HG02588 (cell line): ENCODE measurements around the gene PRPF8.
A peak's percentile ranks its signal among the peaks of the same experiment; 100 is the strongest.

Source experiments
- ATAC-seq: cut with Tn5 transposase; IDR thresholded peaks from one replicate; pipeline ENCODE4 v1.9.1; 2021; ENCODE audit warnings: mild to moderate bottlenecking, moderate library complexity; ENCODE audit not compliant: unreplicated experiment

PRPF8 gene

DNA sequence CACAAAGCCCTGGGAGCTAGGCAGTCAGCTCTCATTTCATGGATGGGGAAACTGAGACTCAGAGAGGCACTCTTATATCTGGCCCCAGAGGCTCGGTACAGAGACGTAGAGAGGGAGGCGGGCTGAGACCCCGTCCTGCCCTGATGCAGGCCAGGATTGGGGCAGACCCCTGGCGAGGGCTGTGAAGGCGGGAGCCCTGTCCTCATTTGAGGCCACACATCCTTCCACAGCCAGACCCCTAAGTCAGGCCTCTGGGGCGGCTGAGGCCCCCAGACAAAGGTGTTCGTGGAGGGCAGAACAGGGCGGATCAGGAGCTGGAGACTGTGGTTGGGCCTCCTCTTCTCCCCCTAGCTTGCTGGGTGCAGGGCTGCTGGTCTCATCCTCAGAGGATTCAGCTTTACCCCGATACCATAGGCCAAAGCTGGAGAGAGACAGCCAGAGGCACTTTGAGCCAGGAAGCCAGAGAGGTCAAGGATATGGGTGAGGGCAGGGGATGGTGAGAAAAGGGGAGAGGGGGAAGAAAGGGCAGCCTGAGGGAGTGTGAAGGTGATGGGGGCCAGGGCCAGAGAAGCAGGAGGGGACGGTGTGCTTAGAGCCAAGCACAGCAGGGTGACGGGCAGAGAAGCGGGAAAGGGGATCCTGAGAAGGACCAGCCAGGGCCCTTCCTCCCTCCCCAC is 38.3 kb downstream of the PRPF8 start:
- no peak for ATAC-seq

DNA sequence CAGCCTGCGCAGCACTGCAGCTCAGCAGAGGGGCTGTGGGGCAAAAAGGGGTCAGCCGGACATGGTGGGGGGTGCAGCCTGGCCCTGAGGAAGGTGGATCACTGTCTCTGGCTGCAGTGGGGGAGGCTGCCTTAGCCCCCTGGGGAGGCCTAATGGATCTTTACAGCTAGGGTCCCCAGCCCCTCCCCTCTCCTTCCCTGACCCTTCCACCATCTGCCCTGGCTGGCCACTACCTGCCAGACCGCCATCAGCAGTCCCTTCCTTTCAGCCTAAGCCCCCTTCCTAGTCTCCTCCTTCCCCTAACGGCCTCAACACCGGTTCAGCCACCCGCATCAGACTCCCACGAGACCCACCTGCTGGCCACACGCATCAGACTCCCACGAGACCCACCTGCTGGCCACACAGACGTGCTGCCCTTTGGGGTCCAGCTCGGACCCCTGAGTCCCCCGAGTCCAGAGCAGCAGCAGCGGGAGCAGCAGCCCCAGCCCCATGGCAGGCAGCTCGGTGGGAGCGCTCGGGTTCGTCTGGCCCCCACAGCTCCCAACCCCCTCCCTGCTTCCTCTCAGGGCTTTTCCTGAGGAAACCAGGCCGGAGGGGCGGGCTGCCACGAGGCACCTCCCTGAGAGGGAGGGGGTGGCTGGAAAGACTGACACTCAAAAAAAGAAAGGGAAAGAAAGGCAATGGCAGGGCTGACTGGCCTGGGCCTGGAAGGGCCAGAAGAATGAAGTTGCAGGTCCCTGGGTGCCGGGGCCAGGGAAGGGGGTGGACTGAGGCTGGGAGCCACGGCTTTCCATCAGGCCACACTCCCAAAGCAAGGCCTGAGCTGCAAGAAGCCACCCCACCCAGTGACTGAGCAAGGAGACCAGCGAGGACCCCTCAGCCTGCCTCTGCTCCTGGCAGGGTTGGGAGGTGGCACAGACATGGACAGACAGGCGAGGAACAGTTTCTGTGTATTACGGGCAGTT is 39.2 kb downstream of the PRPF8 start, which contains the start of gene SCARF1:
SCARF1 (minus strand) TSS at position 526 of the 965 bp plus-strand sequence; CDS start at position 491, 35 bp downstream.
- no peak for ATAC-seq

DNA sequence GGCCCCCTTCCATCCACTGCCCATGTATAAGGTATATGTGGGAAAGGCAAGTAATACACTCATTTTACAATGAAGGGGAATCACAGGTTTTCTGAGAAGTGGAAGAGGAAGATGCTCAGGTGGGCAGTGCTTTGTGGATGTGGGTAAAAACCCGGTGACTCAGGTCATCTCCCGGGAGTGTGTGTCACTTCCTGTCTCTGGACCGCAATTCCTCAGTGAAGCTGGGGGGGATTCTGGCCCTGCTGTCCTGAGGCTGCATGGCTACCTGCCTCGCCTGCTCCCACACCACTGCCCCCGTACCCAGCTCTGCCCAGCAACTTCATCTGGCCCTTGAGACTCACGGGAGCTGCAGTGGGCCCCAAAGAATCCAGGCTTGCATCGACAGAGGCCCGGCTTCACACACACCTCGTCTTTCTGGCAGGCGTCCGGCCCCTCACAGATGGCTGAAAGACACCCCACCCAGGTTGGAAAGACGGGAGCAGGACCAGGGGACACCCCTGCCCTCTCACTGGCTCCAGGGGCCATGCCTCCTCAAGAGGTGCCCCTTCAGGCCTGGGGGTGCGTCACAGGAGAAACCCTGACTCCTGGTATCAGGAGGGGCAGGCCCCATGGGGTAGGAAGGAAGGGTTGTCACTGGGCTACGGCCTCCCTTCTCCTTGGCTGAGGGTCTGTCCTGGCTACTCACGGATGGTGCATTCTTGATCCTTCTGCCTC is 40.0 kb downstream of the PRPF8 start:
- no peak for ATAC-seq

DNA sequence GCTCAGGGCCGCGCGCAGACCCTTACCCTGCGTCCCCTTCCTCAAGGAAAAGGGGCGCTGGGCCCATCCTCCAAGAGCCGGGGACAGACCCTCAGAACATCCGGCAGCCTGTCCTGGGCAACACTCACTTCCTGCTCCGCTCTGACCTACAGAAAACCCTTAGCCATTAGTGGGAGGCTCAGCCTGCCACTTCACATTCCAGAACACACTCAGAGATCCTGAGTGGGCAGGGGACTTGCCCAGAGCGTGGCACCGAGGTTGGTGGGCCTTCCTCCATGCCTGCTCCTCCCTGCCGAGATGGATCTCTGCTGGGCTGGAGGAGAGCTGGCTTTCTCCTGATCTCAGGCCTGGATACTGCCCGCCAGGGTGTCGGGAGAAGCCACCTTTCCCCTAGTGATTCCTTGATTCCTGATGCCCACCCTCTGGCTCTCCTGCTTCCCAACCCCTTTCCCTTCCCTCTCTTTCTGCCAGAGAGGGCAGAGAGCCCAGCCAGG is 40.6 kb downstream of the PRPF8 start:
- no peak for ATAC-seq

DNA sequence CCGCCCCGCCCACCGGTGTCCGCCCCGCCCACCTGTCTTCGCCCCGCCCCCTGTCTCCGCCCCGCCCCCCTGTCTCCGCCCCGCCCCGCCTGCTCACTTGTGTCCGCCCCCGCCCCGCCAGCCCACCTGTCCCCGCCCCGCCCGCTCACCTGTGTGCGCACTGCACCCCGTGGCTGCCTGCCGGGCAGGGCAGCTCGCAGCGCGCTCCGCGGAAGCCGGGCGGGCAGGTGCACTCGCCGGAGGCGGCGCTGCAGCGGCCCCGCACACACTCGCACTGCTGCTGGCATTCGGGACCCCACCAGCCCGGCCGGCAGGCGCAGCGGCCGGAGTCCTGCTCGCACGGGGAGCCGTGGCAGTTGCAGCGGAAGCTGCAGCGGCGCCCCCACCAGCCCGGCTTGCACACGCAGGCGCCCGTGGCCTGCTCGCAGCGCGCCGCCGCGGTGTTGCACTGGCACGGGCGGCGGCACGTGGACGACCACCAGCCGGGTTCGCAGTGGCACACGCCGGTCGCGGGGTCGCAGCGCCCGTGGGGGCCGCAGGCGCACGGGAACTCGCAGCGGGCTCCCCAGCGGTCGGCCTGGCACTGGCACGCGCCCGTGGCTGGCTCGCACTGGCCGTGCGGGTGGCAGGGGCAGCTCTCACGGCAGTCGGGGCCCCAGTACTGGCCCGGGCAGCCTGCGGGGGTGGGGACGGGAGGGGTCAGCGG is 41.2 kb downstream of the PRPF8 start:
- no peak for ATAC-seq

DNA sequence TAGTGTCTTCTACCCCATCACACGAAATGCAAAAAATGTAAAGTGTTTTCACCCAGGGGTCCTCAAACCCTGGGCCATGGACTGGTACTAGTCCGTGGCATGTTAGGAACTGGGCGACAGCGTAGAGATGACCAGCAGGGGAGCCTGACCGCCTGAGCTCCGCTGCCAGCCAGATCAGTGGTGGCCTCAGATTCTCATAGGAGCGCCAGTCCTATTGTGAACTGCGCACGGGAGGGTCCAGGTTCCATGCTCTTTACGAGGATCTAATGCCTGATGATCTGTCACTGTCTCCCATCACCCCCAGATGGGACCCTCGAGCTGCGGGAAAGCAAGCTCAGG is 43.6 kb downstream of the PRPF8 start:
- ATAC-seq = no peak

DNA sequence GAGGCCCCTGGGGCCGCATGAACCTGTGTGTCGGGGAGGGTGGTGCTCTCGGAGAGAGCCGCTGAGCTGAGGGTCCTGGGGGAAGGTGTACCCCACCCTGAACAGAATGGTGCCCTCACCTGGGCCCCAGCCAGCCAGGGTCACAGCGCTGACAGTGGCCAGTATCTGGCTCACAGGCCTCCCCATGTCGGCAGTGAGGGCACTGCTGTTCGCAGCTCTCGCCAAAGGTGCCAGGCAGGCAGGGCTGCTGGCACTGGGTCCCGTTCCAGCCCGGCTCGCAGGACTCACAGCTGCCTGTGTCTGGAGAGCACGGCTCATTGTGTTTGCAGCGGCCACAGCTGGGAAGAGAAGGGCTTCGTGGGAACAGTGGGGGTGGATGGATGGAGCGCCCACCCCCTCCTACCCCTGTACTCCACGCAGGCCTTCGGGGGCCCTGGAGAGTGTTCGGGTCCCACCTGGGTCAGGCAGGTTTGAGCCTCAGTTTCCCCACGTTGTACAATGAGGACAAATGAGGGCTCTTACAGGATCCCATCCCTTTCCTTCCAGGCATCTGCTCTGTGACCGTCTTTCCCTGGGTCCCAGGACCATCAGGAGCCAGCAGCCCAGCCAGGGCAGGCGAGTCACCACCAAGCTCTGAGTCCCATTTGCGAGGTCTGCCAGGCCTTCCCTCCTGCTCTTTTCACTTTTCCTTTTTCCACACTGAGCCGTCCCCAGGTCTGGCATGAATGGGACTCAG is 44.2 kb downstream of the PRPF8 start:
- no peak for ATAC-seq

DNA sequence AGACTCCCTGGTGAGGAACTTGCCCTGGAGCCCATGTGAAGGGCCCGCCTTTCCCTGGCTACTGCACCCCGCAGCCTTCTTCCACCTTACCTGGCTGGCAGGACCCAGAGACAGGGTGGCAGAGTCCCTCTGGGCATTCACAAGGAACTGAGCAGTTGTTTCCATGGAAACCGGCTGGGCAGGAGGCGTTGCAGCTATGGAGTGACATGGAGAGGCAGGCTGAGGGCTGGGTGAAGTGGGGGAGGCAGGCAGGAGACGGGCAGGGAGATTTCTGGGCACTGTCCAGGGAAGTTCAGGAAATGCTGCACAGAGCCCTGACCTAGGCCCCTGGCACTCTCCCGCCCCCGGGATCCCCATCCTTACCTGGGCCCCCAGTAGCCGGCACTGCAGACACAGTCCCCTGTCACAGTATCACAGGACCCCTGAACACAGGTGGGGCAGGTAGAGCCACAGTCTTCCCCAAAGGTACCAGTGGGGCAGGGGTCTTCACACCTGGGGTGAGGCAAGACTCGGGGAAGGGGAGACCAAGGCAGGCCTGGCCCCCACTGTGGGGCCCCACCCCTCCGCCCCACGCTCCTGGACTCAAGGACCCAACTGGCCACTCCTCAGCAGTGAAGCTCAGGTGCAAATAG is 45.0 kb downstream of the PRPF8 start:
- ATAC-seq = no peak

DNA sequence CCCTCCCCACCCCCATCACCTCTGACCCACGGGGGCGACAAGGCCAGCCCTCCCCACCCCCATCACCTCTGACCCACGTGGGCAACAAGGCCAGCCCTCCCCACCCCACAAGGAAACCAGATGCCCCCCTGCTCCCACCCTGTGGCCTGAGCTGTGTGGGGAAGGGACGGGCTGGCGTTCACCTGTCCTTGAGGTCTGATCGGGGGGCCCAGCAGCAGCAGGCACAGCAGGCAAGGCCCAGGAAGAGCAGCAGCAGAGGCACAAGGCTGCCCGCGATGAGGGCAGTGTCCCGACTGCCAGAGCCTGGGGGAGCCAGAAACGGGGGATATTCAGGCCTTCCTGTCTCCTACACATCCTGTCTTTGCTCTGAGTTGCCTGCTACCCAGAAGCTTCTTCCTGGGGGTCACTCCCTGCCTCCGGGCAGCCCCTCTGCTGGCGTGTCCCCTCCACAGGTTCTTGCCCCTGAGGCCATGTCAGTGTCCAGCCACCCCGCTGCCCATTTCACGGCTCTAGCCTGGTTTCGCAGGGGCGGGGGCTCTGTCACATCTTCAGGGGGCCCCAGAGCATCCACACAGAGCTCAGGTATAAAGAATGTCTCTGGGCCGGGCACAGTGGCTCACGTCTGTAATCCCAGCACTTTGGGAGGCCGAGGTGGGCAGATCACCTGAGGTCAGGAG is 45.9 kb downstream of the PRPF8 start:
- ATAC-seq = no peak

DNA sequence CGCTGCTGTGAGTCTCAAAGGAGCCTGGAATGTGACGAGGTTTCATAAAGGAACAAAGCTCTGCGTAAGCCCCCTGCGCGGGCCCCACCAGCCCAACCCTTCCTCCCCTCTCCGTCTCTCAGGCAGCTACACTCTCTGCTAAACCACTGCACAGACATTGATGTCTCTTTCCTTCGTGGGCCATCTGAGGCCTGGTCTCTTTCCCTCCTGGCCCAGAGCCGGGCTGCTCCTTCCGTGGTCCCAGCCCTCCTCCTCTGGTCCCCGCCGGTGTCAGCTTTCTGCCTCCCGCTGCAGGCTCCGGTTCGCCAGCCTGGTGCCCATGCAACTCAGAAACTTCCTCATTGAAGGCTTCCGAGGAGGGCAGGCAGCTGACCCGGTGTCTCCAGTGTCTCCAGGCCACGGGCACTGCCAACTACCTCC is 46.5 kb downstream of the PRPF8 start:
- ATAC-seq = no peak

DNA sequence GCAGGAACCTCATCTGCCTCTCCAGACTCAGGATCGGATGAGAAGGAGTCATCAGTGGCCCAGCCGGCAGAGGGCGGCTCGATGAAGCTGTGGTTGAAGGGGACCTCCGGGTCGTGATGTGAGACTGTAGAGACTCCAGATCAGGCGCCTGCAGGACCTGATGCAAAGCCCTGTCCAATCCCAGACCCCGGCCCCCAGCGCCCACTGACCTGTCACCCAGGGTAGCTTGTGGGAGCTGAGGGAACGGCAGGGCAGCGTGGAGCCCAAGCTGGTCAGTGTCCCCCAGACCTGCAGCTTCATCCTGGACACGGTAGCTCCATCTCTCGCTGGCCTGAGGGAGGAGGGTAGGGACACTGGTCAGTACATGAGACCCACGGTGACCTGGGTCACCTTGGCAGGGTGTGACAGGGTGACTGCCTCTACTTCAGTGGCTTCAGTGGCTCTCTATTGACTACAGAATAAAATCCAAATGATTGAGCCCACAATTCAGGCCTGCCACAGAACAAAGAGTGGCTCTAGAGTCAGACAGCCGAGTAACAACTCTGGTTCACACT is 47.9 kb downstream of the PRPF8 start:
- no peak for ATAC-seq

DNA sequence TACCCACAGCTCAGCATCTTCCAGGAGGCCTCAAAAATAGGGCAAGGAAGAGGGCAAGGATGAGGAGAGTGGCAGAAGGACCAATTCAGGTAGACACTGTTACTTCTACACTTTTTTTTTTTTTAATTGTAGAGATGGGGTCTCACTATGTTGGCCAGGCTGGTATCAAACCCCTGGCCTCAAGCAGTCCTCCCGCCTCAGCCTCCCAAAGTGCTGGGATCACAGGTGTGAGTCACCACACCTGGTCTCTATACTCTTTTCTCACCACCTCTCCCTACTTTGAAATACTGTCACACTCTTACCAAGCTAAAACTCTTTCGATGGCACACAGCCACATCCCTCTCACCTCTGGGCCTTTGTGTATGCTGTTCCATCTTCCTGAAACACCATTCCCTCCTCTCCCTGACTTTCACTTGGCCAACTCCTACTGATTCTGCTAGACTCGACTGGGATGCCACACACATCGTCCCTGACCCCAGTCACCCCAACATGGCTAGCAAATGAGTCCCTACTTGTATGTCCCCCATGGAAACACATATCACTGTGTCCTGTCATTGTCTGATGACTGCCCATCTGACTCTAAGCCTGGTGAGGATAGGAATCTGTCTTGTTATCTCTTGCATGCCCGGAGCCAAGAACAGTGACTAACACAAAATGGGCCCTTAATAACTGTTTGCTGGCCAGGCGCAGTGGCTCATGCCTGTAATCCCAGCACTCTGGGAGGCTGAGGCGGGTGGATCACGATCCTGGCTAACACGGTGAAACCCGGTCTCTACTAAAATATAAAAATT is 48.8 kb downstream of the PRPF8 start:
- no peak for ATAC-seq

DNA sequence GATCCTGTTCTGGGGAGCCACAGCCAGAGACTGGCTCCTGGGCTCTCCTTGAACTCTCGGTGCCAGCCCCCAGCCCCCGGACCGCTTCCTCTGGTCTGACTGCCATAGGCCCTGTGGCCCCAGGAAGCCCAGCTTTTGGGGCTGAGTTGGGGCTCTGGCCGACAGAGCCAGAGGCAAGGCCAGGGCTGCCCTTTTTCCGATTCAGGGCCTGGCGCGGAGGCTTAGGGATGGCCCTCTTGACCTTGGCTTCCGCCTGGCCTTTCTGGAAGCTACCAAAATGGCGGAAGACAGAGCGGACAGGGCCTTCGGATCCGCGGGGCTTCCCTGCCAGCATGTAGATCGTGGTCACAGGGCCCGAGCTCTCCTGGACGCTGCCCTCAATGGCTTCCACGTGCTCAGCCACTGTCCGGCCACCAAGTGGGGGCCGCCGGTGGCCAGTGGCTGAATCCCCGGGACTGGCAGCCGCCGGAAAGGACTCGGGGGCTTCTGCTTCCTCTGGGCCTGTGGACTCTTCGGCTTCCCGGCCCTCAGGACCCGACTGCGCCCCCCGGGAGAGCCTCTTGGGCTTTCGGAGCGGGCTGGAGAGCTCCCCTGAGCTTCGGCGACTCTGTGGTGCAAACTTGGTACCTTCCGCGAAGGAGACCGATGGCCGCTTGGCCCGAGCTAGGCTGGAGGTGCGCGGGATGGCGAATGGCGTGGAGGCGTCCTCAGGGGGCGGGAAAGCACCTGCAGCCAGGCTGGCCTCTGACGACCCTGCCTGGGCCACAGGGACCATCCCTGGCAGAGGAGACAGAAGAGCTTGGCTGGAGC is 49.6 kb downstream of the PRPF8 start:
- no peak for ATAC-seq

DNA sequence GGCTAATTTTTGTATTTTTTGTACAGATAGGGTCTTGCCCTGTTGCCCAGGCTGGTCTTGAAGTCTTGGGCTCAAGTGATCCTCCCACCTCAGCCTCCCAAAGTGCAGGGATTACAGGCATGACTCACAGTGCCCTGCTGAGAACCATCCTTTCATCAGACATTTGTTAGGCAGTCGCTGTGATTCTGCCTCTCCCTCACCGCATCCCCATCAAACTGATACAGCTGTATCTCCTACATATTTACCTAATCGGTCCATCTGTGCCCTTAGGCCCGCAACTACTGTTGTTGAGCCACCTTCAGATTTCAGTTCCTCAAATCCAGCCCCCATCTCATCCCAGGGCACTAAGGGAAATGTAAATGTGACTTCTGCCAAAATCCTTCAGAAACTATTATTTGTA is 54.0 kb downstream of the PRPF8 start:
- no peak for ATAC-seq

DNA sequence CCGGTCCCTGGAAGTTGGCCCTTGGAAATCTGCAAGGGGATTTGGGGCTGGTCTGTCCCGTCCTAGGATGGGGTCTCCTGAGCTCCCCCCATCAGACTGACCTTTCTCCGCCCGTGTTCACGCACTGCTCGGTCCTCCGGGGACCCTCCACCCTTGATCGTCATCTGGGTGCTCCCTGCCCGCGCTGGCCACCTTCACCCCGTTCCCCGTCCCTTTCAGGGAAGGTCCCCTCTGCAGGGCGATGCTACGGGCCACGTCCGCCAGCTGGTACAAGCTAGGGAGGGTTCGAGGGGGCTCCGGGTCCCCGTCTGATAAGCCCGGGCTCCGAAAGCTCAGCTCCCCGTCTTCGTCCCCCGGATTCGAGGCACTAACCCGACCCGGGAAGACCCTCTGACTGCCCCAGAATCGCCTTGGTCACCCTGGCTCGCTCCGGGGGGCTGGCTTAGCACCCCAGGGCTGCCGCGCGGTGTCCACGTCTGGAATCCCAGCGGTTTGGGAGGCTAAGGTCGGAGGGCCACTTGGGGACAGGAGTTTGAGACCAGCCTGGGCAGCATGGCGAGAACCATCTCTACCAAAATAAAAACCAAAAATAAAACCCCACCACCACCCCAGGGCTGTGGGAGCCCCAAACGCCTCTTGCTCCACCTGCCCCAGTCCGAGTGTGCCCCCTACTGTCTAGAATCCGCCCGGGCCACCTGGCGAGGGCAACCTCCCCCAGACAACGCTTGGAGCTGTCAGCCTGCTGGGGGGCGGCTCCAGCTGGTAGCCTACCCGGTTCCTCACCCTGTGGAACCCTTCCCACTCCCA is 55.0 kb downstream of the PRPF8 start:
- ATAC-seq = no peak

DNA sequence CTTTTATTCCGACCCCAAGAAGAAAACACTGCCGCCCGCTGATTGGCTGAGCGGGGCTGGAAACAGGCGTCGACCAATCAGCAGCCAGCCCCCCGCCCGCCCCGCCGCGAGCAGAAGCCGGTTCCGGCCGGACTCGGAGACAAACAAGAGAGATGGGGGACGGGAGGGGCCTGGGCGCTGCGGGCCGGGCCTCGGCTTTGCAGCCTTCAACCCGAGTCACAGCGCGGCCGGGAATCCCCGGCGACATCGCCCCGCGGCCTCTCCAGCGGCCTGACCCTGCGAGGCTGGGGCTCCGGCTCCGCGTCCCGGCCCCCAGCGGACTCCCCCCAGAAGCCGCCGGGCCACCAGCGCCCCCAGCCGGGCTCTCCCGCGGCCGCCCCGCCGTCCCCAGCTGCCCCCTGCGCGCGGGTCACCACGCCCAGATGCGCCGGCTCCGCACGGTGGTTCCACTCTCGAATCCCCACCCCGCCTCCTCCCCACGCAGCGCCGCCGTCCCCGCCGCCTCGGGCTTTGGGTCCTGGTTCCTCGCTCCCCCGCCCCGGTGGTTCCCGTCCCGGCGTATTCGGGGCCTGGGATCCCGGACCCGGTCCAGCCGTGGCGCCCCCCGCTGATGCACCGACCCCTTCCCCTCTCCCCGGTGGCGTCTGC is 55.7 kb downstream of the PRPF8 start:
- peak; percentile 47 for ATAC-seq
